Stimulated activated CD4-positive, alpha-beta T cell treated with anti-CD3 and anti-CD28 coated beads, TNF-alpha, amount 100 ng/mL, for 48 hours (primary cell): Measurements from ENCODE around the gene CNMD.
"Not testable (repeated sequence)": the region's sequence is repeated elsewhere in the genome, so short reads cannot be mapped to it uniquely, and the experiment has no call there.

Experiments
- DNase-seq, 3 donors: peaks; one replicate each; pipeline ENCODE4 v3.0.0-alpha.2; 2020; ENCODE audit warnings: low read depth in 3 of 3

CNMD gene

GRCh38 chr13:52686376-52686775 lies 53.2 kb downstream of the CNMD start:
- DNase-seq = no peak

DNA sequence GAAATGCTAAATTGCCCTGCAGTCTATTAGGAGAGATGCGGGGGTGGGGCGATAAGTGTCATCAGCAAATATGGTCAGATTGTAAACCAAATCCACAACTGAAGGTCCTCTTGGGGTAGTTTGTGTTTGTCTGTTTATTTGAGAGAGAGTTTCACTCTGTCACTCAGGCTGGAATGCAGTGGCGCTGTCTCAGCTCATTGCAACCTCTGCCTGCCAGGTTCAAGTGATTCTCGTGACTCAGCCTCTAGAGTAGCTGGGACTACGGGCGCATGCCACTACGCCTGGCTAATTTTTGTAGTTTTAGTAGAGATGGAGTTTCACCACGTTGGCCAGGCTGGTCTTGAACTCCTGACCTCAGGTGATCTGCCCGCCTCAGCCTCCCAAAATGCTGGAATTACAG lies 53.8 kb downstream of the CNMD start:
- DNase-seq = not testable (repeated sequence)

- DNase-seq = no peak
These were observed 61.8 kb downstream of the CNMD start for GRCh38 chr13:52677823-52678222.

- DNase-seq = no peak
These were observed 66.2 kb downstream of the CNMD start for GRCh38 chr13:52673465-52673864.

DNA sequence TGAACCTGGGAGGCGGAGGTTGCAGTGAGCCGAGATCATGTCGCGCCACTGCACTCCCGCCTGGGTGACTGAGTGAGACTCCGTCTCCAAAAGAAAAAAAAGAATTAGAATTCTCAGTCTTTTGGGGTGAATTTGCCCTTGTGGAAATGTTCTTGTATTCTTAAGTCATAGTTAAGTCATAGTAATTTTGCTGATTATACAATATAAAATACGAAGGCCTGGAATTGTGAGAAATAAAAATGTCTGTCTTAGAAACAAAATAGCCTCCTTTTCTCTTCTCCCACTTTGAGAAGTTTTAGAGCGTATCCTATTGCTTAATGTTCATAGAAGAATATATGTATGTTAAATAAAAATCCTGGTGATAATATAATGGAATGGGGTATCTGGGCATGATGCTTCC lies 68.9 kb downstream of the CNMD start:
- no peak for DNase-seq

DNA sequence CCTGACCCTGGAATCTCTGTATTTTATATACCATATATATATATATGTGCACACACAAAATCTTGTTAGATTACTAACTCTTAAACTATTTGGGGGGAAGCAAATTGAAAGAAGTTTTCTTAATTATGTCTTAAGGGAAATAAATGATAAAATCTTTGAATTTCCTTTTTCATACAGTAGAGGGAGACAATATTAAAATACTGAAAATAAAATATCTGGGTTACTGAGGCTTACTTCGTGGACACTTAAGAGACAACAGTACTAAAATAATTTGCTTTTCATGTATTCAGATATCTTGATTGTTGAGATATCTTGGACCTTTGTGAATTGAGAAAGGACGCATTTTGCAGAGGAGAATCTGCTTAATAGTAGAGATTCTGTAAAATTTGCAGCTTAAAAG lies 69.9 kb downstream of the CNMD start:
- DNase-seq = no peak

DNA sequence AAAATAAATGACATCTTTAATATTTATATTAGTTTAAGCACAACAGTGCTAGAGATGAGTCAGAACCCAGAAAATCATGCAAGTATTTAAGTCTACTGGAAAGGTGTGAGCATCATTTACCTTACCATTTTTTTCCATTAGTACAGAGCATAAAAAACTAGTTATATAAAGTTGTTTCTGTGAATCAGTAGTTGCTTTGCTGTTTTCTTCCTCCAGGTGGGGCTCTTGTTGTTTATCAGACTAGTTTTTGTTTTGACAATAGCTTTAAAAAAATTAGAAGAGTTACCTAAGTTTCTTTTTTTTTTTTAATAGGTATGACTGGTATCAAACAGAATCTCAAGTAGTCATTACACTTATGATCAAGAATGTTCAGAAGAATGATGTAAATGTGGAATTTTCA lies 74.3 kb downstream of the CNMD start:
- DNase-seq = no peak

- DNase-seq = no peak
These were observed 75.3 kb downstream of the CNMD start for GRCh38 chr13:52664272-52664671.

- no peak for DNase-seq
These were observed 80.3 kb downstream of the CNMD start for GRCh38 chr13:52659340-52659739.
